C1 segment of cervical spinal cord (tissue), 14 donors: ENCODE data around the gene CCDC192.
"Not testable (repeated sequence)": the region's sequence is repeated elsewhere in the genome, so short reads cannot be mapped to it uniquely, and the experiment has no call there.

ENCODE experiments used
- DNase-seq, 14 donors: peaks; one replicate each; lab custom pipeline; 2025; lab: John Stamatoyannopoulos, UW

Gene CCDC192

DNA sequence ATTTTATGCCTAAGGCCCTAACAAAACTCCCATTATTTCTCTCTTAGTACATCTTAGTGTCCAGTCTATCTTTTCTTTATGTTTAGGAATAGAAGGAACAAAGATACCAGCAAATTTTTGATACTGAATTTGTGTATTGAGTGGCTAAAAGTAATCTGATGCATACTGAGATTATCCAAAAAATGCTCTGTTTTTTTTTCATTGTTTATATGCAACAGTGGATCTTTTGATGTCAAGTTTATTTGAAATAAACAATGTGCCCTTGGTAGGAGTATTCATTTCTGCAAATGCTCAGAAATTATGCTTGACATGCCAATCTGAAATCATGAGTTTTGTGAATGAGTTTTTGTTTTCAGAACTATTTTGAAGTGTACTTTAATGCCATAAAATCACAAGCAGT, 58.7 kb downstream of the CCDC192 start:
- DNase-seq, result no peak

DNA sequence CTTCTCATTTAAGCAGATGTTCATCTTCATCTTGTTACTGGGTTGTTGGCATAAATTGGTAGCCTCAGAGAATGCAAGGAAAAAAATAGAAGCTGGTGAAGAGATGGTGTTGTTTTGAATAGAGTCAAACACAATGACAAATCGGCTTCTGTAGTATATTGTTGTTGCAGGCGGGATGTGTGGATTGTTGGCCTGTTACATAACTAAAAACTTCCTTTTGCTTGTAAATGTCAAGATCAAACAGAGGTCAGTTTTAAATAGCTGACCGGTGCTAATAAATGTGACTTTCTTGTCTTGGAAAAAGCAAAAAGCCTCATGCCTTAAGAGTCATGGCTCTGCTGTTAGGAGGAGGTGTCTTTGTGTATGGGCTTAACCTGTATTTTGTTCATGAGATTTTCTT, 59.2 kb downstream of the CCDC192 start:
- DNase-seq, result no peak

- DNase-seq, result no peak
Observed at GRCh38 chr5:127766676-127767335, 63.6 kb downstream of the CCDC192 start.

GRCh38 chr5:127769386-127769785, 66.2 kb downstream of the CCDC192 start:
- no peak for DNase-seq

DNA sequence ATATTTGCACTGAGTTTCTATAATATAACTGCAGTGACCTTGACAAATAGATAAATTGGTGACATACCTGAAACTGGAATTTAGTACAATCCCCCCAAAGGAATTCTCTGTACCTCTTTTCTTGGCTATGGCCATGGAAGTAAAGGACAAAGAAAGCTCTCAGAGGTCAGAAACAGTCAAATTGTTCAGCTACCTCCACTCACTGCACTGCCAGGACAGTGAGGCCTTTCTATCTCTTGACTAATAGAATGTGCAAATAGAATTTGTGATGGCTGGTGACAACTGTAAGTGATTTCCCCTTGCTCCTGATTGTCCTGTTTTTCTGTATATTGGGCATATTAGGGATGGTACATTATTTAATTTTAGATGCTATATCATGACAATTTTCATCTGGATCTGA, 67.1 kb downstream of the CCDC192 start:
- no peak for DNase-seq

DNA sequence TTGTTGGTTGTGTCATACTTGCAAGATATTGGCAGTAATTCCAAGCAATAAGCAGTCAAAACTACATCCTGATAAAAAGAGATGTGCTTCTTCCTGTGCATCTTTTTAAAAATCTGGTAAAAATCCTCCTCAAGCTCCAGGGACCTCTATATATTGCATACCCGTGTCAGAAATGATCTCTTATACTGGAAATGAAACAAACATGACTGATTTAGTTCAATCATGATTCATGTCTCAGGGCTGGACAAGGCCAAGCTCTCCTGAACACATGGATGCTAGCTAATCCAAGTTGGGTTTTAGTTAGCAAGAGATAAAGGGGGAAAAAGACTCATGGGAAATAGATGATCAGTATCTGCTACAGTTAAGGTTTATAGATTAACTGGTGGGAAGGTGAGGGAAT, 69.3 kb downstream of the CCDC192 start:
- DNase-seq, result no peak

DNA sequence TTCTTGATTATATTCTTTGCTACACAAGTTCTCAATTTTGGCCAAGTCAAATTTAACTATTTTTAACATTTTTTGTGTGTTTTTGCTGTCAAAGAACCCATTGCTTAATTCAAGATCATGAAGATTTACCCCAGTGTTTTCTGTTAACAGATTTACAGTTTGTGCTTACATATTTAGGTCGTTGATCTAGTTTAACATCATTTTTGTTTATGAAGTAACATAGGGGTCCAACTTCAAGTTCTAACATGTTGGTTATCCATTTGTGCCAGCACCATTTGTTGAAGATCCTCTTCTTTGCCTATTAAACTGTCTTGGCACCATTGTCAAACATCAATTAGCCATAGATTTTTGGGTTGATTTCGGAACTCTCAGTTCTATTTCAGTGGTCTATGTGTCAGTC, 71.0 kb downstream of the CCDC192 start:
- no peak for DNase-seq

- no peak for DNase-seq
Observed at GRCh38 chr5:127776477-127776876, 73.3 kb downstream of the CCDC192 start.

GRCh38 chr5:127777957-127778356, 74.8 kb downstream of the CCDC192 start:
- DNase-seq, result no peak

DNA sequence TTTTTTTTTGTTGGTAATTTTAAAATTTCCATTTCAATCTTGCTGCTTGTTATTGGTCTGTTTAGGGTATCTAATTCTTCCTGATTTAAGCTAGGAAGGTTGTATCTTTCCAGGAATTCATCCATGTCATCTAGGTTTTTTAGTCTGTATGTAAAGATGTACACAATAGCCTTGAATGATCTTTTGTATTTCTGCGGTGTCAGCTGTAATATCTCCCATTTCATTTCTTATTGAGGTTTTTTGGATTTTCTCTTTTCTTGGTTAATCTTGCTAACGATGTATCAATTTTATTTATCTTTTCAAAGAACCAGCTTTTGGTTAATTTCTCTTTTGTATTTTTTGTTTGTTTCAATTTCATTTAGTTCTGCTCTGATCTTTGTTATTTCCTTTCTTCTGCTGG, 79.3 kb downstream of the CCDC192 start:
- not testable (repeated sequence) for DNase-seq

- no peak for DNase-seq
Observed at GRCh38 chr5:127785098-127785927, 82.1 kb downstream of the CCDC192 start.

GRCh38 chr5:127791439-127791838, 88.2 kb downstream of the CCDC192 start:
- no peak for DNase-seq

- DNase-seq, result not testable (repeated sequence)
Observed at GRCh38 chr5:127791908-127792307, 88.7 kb downstream of the CCDC192 start.

- DNase-seq, result no peak
Observed at GRCh38 chr5:127793052-127793451, 89.9 kb downstream of the CCDC192 start.

DNA sequence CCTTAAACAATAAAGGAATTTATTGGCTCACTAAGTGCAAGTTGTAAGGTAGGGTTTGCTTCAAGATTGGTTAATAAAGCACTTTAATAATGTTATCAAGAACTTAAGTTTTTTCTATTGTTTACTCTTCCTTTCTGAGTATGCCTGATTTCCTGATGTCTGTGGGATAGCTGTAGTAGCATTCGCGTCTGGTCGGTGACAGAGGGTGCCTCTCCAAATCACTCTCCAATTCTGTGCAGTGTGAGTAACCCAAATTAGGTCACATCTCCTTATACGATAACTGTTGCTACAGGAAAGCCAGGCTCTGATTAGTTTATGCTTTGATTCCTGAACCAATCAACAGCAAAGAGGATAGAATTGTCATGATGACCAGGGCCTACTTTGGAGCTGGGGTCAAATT, 90.7 kb downstream of the CCDC192 start:
- DNase-seq, result no peak

- no peak for DNase-seq
Observed at GRCh38 chr5:127796211-127796610, 93.0 kb downstream of the CCDC192 start.

DNA sequence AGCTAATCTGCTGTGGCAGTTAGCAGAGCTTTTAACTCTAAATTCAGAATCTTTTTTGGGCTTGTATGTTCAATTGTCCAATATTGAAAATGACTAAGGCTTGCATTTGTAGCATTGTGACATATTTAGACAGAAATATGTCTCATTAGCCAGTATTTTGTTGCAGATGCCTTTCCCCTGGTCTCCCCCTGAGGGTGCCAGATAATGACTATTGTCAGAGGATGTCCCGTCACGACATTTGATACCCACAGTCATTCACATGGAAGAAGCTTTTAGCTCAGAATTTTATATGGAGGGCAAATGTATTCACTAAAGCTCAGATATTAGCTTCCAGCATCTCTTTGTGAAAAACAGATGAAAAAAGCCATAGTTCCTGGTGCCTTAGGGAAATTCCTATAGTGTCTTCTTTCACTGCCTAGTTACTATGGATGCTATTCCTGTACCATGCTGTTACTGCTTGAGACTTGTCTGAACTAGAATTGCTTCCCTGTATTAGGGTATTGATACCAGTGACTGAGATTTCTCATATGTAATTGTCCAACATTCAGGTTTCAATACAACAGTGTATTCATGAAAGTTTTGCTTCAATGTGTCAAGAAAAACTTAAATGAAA, 96.2 kb downstream of the CCDC192 start:
- no peak for DNase-seq

DNA sequence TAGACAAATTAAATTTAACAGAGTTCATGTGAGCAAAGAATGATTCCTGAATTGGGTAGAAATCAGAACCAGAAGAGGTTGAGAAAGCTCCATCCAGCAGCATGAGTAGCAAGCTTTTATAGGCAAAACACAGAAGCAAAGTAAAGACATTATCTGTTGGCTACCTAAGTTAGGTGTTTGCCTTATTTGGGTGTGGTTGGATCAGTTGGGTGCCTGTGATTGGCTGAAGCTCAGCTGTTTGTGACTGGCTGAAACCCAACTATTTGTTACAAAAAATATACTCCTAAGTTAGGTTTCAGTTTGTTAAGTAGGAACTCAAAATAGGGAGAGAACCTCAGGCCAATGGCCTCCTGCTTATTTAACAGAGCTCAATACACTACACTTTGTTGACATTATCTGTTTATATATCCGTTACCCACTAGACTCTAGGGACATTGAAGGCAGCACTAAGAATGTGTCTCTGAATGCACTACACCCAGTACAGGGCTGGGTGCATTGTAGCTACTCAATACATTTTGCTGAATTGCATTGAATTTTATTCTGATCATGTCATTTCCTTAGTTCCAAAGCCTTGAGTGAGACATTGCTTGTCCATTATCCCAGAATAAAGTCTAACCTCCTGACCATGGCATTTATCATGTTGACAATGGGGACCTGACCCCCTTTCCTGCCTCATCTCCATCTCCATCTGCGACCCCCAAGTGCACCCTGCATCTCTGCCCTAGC, 98.7 kb downstream of the CCDC192 start:
- DNase-seq, result no peak

- DNase-seq, result no peak
Observed at GRCh38 chr5:127802477-127802865, 99.3 kb downstream of the CCDC192 start.

GRCh38 chr5:127804886-127805426, 101.8 kb downstream of the CCDC192 start:
- DNase-seq, result no peak

DNA sequence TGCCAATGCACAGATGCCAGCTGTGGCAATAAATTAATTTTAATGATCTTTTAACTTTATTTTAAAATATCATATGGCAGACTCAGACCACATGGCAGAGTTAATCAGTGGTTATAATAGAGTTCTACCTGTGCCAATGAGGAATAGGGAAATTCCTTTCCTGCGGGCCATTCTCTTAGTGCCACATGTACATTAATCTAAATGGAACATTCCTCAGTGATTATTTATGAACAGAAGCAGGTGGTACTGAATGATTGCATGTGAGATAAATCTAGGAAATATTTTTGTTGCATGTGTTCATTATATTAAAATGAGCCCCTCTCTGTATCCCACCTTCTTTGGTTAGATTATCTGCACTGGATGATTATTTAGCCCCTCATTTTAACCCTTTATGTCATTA, 102.3 kb downstream of the CCDC192 start:
- no peak for DNase-seq

DNA sequence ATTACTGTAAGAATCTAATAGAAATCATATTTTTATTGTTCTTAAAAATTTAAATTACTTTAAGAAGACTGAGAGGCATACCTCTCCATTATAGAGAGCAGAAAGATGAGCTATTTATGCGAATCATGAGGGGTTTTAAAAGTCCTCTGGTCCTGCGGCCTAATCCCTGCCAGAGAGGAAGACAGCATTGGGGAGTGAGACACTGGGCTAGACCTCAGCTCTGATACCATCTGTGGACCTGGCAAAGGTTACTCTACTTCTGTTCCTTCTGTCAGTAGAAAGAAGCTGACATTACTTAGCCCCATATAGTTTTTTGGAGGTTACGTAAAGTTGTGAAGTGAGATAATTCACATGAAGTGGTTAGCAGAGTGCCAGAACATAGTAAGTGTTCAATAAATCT, 103.6 kb downstream of the CCDC192 start:
- peak in 1 of 14 donors; percentile 42 for DNase-seq
